Astrocyte of the cerebellum (primary cell): Measurements from ENCODE around the gene CLDN7.

Source experiments
- DNase-seq: peaks from one replicate; pipeline ENCODE4 v3.0.0-alpha.2; 2011; ENCODE audit warnings: low read depth
- H3K4me3 ChIP-seq: 2 replicates; pipeline ENCODE4 v1.5.1; 2011; ENCODE audit warnings: mild to moderate bottlenecking, low read depth, low read length, moderate library complexity
- in situ Hi-C: cut with HindIII; loops from 2 replicates; pipeline ENCODE4 v1.10.0; 2017; ENCODE audit warnings: low sequenced_read_pairs
- TF ChIP-seq, protein P1 (sequence below): IDR thresholded peaks from 2 replicates; pipeline ENCODE4 v1.5.1; 2012; ENCODE audit warnings: low read length, low read depth, moderate library complexity, mild to moderate bottlenecking; ENCODE audit errors: missing control alignments

The CLDN7 gene

DNA sequence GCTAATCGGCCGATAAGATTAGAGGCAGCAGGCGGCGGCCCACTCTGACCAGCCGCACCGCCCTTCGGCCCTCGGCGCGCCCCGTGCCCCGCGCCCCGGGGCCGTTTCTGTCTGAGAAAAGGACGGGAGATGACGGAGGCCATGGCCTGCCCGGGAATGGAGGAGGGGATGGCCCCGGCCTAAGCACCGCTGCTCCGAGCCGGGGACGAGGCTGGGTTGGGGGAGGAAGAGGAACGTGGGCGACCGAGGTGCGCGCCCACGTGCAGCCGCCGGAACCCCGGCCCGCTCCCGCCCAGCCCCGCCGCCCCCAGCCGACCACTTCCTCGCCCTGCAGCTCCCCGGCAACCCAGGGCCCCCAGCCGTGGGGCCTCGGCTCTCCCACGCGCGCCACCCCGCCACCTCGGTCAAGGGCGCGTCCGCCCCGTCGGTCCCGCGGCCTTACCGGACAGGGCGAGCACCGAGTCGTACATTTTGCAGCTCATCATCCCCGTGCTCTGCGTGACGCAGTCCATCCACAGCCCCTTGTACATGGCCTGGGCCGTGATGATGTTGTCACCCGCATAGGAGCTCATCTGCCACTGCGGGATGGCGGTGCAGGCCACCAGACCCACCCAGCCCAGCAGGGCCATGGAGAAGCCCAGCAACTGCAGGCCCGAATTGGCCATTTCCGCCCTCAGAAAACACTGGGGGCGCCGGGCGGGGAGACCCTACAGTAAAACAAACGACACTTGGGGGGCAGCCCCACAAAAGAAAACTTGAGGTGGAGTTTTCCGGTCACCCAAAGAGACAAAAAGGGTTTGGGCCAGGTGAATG lies 693 bp downstream of the CLDN7 start:
- H3K4me3 ChIP-seq = peak overlapping the region; percentile 27
- no peak for DNase-seq
- in situ Hi-C loops = no loop called here
- TF ChIP-seq, protein P1, sequence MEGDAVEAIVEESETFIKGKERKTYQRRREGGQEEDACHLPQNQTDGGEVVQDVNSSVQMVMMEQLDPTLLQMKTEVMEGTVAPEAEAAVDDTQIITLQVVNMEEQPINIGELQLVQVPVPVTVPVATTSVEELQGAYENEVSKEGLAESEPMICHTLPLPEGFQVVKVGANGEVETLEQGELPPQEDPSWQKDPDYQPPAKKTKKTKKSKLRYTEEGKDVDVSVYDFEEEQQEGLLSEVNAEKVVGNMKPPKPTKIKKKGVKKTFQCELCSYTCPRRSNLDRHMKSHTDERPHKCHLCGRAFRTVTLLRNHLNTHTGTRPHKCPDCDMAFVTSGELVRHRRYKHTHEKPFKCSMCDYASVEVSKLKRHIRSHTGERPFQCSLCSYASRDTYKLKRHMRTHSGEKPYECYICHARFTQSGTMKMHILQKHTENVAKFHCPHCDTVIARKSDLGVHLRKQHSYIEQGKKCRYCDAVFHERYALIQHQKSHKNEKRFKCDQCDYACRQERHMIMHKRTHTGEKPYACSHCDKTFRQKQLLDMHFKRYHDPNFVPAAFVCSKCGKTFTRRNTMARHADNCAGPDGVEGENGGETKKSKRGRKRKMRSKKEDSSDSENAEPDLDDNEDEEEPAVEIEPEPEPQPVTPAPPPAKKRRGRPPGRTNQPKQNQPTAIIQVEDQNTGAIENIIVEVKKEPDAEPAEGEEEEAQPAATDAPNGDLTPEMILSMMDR = no peak

DNA sequence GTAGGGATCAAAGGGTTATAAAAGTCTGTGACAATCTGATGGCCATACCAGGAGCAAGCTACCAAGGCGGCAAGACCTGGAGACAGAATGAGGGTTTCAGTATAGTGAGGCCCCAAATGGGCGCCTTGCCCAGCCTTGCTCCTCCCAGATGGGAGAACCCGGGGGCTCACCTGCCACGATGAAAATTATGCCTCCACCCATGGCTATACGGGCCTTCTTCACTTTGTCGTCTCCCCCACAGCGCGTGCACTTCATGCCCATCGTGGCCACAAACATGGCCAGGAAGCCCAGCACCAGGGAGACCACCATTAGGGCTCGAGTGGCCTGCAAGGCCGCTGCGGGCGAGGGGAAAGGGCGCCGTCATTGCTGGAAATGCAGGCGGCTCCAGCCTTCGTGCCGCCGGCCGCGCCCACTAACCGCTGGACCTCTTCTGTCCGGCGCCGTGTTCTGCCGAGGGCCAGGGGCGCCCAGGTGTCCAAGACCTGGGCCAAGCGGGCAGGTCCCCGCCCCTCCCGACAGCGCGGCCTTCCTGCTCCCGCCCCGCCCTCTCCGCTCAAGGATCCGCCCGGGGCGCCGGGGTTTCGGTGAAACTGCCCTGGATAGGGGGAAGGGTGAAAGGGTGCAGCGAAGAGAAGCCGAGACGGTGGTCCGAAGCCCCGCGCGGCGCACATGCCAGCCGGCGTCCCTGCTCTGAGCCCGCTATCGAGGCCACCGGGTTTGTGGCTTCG lies 1.5 kb downstream of the CLDN7 start:
- DNase-seq = no peak
- in situ Hi-C loops = no loop called here
- TF ChIP-seq, protein P1 = no peak
- H3K4me3 ChIP-seq = peak overlapping the region; percentile 27

- no peak overlapping the region for H3K4me3 ChIP-seq
- no peak for DNase-seq
- in situ Hi-C loops = no loop called here
- TF ChIP-seq, protein P1 = no peak
Measured at GRCh38 chr17:7260151-7260550, 2.1 kb downstream of the CLDN7 start.

DNA sequence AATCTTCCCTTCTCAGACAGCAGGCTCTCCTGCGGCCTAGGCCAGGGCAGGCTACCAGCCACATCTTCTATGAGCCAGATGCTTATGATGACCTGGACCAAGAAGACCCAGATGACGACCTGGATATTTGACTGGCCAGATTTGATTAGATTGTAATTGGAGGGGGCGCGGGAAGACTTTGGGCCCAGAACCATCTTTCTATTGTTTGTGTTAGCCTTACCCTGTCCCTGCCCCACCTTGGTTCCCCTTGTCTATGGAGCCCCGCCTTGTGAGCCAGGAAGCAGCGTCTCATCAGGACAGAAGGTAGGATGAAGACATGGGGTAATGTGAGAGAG lies 2.8 kb downstream of the CLDN7 start:
- TF ChIP-seq, protein P1 = no peak
- in situ Hi-C loops = no loop called here
- DNase-seq = no peak
- H3K4me3 ChIP-seq = no peak overlapping the region

- TF ChIP-seq, protein P1 = no peak
- no peak overlapping the region for H3K4me3 ChIP-seq
- in situ Hi-C loops = no loop called here
- no peak for DNase-seq
Measured at GRCh38 chr17:7258731-7259554, 3.3 kb downstream of the CLDN7 start.

GRCh38 chr17:7256766-7257456 lies 5.4 kb downstream of the CLDN7 start:
- no peak overlapping the region for H3K4me3 ChIP-seq
- TF ChIP-seq, protein P1 = no peak
- DNase-seq = no peak
- in situ Hi-C loops = no loop called here
